ENCODE measurements around the gene MIP. TPM values are rescaled to one million over a fixed set of nuclear protein-coding genes. Genes with fewer than 3 reads are reported as not detected.

MIP gene
- polyA plus RNA-seq, 1 experiment: 0.12 TPM

DNA sequence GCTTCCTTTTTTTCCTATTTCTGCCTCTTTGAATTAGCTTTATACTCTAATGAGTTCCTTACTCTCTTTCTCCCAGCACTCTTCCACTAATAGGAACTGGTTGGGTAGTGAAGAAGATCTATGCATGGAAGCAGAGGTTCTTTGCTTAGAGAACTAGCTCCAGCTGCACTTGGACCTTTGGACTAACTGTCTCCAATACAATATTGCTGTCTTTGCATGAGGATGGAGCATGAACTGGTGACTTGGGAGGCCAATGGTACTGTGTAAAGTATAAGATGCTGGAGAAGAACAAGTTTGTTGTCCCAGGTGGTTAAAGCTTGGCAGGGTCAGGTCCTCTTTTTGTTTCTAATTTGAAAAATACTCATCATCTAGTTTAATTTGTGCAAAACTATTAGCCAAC lies 35.9 kb upstream of the MIP start:
- DNase-seq (ENCODE audit: low read depth): no peak
- ChIA-PET CTCF (interaction anchor here (0.9 to 3.4 kb wide), 3 partner anchors 13 to 146 kb away, joined by 3 to 15 read pairs (median 4); no protein-coding TSS in a partner anchor), POLR2A (interaction anchor here (0.6 kb wide), 1 partner anchor 104 kb away, joined by 3 read pairs; no protein-coding TSS in a partner anchor)
- Histone ChIP-seq H3K27me3 (ENCODE audit: control insufficient read depth, insufficient read depth, low read length) (peaks cover 6% of the 10 kb centered on the region), H3K36me3 (ENCODE audit: control insufficient read depth, insufficient read depth, low read length) (no peaks in the 10 kb centered on the region), H3K4me3 (ENCODE audit: low read depth, low read length) (no peak overlapping the region)
- TF ChIP-seq, protein P1, sequence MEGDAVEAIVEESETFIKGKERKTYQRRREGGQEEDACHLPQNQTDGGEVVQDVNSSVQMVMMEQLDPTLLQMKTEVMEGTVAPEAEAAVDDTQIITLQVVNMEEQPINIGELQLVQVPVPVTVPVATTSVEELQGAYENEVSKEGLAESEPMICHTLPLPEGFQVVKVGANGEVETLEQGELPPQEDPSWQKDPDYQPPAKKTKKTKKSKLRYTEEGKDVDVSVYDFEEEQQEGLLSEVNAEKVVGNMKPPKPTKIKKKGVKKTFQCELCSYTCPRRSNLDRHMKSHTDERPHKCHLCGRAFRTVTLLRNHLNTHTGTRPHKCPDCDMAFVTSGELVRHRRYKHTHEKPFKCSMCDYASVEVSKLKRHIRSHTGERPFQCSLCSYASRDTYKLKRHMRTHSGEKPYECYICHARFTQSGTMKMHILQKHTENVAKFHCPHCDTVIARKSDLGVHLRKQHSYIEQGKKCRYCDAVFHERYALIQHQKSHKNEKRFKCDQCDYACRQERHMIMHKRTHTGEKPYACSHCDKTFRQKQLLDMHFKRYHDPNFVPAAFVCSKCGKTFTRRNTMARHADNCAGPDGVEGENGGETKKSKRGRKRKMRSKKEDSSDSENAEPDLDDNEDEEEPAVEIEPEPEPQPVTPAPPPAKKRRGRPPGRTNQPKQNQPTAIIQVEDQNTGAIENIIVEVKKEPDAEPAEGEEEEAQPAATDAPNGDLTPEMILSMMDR (IDR thresholded peaks at IDR 0.05; ENCODE audit: insufficient read depth, low read depth, low read length): no peak

DNA sequence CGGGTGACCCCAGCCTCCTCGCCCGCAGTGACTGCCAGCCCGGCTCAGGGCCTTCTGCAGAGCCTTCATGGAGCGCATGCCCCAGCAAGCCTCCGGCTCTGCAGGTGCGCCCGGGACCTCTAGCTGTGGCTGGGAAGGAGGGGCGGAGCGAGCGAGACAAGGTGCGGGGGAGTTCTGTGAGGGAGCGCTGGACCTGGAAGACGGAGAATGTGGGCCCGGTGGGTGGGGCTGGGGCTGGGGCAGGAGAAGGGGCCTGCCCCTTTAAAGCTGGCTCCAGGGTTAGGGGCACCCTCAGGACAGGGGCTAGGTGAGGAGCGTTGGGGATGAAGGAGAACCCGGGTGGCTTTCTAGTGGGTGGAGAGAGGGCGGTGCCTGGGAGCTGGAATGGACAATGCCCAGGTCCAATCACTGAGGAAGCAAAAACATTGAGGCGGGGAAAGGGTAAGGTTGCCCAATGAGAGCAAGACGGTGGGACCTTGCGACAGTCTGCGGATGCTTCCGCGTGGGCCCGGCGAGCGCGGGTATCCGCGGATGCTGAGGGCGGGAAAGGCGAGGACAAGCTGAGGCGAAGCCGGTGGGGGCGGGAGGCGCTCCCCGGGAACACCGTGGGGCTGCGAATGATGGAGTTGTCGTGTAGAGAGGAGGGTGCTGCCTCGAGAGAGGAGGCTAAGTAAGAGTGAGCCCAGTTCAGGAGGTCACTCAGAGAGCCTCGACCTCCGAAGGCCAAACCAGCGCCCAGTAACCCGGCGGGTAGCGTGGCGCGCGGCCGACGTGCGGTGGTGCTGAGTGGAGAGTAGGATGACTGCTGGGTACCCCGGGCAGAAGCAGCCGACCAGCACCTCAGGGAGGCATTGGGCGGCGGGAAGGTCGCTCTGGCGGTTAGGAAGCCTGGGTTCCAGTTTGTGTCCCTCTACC lies 33.8 kb upstream of the MIP start, which contains the start of gene GLS2:
Gene GLS2 (minus strand): TSS at position 121 of the 915 bp plus-strand sequence. CDS start 43 bp downstream, at position 78.
- peak; percentile 35 for DNase-seq (ENCODE audit: low read depth)
- TF ChIP-seq, protein P1 (IDR thresholded peaks at IDR 0.05; ENCODE audit: insufficient read depth, low read depth, low read length): no peak
- POLR2A ChIA-PET: interaction anchor here (0.6 kb wide), 1 partner anchor 146 kb away, joined by 4 read pairs; no protein-coding TSS in a partner anchor
- H3K36me3 ChIP-seq (ENCODE audit: control insufficient read depth, insufficient read depth, low read length): no peaks in the 10 kb centered on the region
- peak within 1 kb of the TSS; percentile 52 for H3K4me3 ChIP-seq (ENCODE audit: low read depth, low read length)
- peaks cover 6% of the 10 kb centered on the region for H3K27me3 ChIP-seq (ENCODE audit: control insufficient read depth, insufficient read depth, low read length)
- CTCF ChIA-PET: interaction anchor here (0.6 to 1.2 kb wide), 2 partner anchors 17 to 22 kb away, joined by 3 to 4 read pairs; no protein-coding TSS in a partner anchor

DNA sequence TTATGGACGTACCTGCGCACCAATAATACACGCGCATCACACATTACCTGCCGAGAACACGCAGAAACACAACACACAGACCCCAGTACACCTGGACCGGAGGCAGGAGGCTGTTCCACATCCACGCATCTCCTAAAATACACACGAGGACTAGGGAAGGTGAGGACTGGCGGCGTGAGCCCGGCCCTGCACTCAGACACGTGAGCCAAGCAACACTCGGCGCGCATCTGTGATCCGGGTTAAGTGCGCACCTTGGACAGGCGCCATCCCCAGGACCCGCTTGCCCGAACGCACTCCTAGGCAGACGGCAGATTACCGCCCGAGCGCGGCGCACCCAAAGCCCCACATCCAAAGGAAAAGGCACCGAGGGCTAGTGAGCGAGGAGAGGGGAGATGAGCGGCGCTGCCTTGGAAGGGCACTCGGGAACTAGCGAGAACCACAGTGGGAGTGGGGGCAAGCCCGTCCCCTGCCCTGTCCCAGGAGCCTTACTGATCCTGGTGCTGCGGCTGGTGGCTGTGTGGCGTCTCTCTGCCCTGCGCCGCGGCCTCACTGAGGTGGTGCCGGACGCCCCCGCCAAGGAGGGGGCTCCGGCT lies 33.1 kb upstream of the MIP start:
- no peaks in the 10 kb centered on the region for H3K36me3 ChIP-seq (ENCODE audit: control insufficient read depth, insufficient read depth, low read length)
- ChIA-PET POLR2A (no interaction called here), CTCF (interaction anchor here (1.2 kb wide), 1 partner anchor 18 kb away, joined by 3 read pairs; no protein-coding TSS in a partner anchor)
- H3K4me3 ChIP-seq (ENCODE audit: low read depth, low read length): peak overlapping the region; percentile 52
- TF ChIP-seq, protein P1 (IDR thresholded peaks at IDR 0.05; ENCODE audit: insufficient read depth, low read depth, low read length): no peak
- DNase-seq (ENCODE audit: low read depth): no peak
- H3K27me3 ChIP-seq (ENCODE audit: control insufficient read depth, insufficient read depth, low read length): peaks cover 6% of the 10 kb centered on the region

DNA sequence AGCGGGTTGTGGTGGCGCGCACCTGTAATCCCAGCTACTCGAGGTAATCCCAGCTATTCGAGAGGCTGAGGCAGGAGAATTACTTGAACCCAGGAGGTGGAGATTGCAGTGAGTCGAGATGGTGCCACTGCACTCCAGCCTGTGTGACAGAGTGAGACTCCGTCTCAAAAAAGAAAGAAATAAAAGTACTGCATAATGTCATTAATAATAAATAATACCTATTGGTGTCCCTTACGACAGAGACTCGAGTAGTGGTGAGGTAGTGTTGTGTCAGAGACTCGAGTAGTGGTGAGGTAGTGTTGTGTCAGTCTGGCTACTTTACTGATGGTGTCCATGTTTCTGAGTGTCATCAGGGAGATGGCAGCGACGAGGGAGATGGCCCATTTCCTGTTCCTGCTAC lies 32.2 kb upstream of the MIP start:
- CTCF ChIA-PET: interaction anchor here (0.6 kb wide), 1 partner anchor 956 kb away, joined by 5 read pairs; no protein-coding TSS in a partner anchor
- DNase-seq (ENCODE audit: low read depth): no peak
- TF ChIP-seq, protein P1 (IDR thresholded peaks at IDR 0.05; ENCODE audit: insufficient read depth, low read depth, low read length): no peak
- H3K4me3 ChIP-seq (ENCODE audit: low read depth, low read length): no peak overlapping the region
- no peaks in the 10 kb centered on the region for H3K36me3 ChIP-seq (ENCODE audit: control insufficient read depth, insufficient read depth, low read length)
- POLR2A ChIA-PET: no interaction called here
- peaks cover 6% of the 10 kb centered on the region for H3K27me3 ChIP-seq (ENCODE audit: control insufficient read depth, insufficient read depth, low read length)

DNA sequence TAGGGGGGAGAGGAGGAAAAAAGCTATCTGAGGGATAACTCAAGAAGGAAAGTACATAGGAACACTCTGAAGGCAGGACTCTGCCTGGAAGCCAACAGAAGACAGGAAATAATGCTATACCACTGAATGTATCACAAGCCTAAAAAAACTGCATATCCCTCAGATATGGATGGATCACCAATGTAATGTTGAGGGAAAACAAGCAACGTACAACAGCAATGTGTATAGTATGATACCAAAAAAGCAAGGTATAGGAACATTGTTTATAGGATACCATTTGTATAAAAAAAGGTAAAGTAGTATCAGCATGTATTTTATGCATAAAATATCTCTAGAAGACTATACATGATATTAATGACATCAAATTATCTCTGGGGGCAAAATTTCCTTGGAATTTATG lies 30.1 kb upstream of the MIP start:
- POLR2A ChIA-PET: no interaction called here
- Histone ChIP-seq H3K27me3 (ENCODE audit: control insufficient read depth, insufficient read depth, low read length) (no peaks in the 10 kb centered on the region), H3K4me3 (ENCODE audit: low read depth, low read length) (no peak overlapping the region), H3K36me3 (ENCODE audit: control insufficient read depth, insufficient read depth, low read length) (no peaks in the 10 kb centered on the region)
- TF ChIP-seq, protein P1 (IDR thresholded peaks at IDR 0.05; ENCODE audit: insufficient read depth, low read depth, low read length): no peak
- CTCF ChIA-PET: interaction anchor here (0.6 to 1.1 kb wide), 2 partner anchors 112 to 511 kb away, joined by 3 to 4 read pairs; no protein-coding TSS in a partner anchor
- no peak for DNase-seq (ENCODE audit: low read depth)
